ENCODE results near the gene SPAG16. TPM values are rescaled to one million over a fixed set of nuclear protein-coding genes. Genes with fewer than 3 reads are reported as not detected.

Gene SPAG16
- total and polyA plus RNA-seq, 2 donors: 32.0 to 45.0 TPM

DNA sequence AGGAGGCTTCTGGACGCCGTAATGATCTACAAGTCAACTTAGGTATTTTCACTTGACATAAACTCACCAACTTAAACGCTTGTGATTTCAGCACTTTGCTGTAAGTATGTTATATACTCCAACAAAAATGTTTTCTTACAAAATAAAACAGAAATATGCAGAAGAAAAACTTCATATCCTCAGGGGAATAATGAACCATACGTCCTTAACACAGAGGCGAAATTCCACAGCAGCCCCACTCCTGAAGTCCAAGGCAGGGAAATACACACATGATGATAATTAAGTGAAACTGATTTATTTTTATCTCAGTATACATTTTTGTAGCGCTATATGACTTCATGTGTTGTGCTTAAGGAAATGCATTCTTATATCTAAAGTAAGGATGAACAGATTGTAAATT lies 791.2 kb downstream of the SPAG16 start:
- 95% methylated on average over 6 of the region's 6 CpGs for WGBS
- H3K9me3 ChIP-seq (ENCODE audit: control insufficient read depth in 2 of 2, insufficient read depth in 1 of 2, low read length in 1 of 2): no peaks in the 10 kb centered on the region
- H3K4me1 ChIP-seq (ENCODE audit: control insufficient read depth in 2 of 2, insufficient read depth in 2 of 2, low read length in 2 of 2): no peaks in the 10 kb centered on the region
- H3K27me3 ChIP-seq (ENCODE audit: control insufficient read depth in 2 of 2, insufficient read depth in 1 of 2, low read length in 1 of 2): no peaks in the 10 kb centered on the region
- H3K27ac ChIP-seq (ENCODE audit: low read depth in 1 of 2, low read length in 1 of 2): no peak overlapping the region
- no peak for DNase-seq (ENCODE audit: low read depth in 6 of 9, low spot score in 9 of 9)
- no peaks in the 10 kb centered on the region for H3K36me3 ChIP-seq (ENCODE audit: control insufficient read depth in 2 of 2, insufficient read depth in 2 of 2, low read length in 1 of 2)
- no peak overlapping the region for H3K4me3 ChIP-seq (ENCODE audit: low read length in 2 of 2)

DNA sequence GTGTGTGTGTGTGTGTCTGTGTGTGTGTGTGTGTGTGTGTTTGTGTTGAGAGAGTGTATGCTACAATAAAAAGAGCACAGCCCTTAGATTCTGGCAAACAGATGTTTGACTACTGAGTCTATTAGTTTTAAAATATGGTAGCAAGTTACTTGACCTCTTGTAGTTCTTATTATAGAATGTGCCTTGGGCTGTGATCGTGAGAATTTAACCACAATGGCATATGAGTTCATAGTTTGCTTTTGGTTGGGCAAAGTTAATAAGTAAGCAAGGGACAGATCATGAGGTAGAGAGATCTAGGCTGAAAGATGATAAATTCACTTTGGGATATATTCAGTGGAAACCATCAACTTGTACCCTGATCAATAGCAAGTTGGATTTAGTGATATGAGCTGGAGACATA lies 792.3 kb downstream of the SPAG16 start:
- Histone ChIP-seq H3K4me1 (ENCODE audit: control insufficient read depth in 2 of 2, insufficient read depth in 2 of 2, low read length in 2 of 2) (no peaks in the 10 kb centered on the region), H3K27me3 (ENCODE audit: control insufficient read depth in 2 of 2, insufficient read depth in 1 of 2, low read length in 1 of 2) (no peaks in the 10 kb centered on the region), H3K27ac (ENCODE audit: low read depth in 1 of 2, low read length in 1 of 2) (no peak overlapping the region), H3K4me3 (ENCODE audit: low read length in 2 of 2) (no peak overlapping the region), H3K36me3 (ENCODE audit: control insufficient read depth in 2 of 2, insufficient read depth in 2 of 2, low read length in 1 of 2) (no peaks in the 10 kb centered on the region), H3K9me3 (ENCODE audit: control insufficient read depth in 2 of 2, insufficient read depth in 1 of 2, low read length in 1 of 2) (no peaks in the 10 kb centered on the region)
- DNase-seq (ENCODE audit: low read depth in 6 of 9, low spot score in 9 of 9): no peak
- WGBS: 92% methylated on average over 1 of the region's 1 CpG

DNA sequence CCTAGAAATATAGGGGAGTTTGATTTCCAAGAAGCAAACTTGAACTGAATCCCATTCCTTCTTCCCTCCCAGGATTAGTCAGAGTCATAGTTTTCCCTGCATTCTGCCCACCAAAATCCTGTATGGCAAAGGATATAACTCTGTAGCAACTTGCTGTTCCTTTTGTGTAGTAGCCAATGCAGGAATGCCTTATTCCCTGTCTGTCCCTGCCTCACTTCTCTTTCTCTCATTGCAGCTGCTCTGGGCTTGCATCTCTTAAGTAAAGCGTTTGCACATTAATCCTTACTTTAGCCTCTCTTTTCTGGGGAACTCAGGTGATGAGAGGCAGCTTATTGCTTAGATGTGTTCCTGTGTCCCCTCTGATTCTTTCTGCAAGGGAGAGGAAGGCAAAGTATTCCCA lies 793.5 kb downstream of the SPAG16 start:
- no peak overlapping the region for H3K4me3 ChIP-seq (ENCODE audit: low read length in 2 of 2)
- no peaks in the 10 kb centered on the region for H3K27me3 ChIP-seq (ENCODE audit: control insufficient read depth in 2 of 2, insufficient read depth in 1 of 2, low read length in 1 of 2)
- H3K36me3 ChIP-seq (ENCODE audit: control insufficient read depth in 2 of 2, insufficient read depth in 2 of 2, low read length in 1 of 2): no peaks in the 10 kb centered on the region
- H3K4me1 ChIP-seq (ENCODE audit: control insufficient read depth in 2 of 2, insufficient read depth in 2 of 2, low read length in 2 of 2): no peaks in the 10 kb centered on the region
- H3K27ac ChIP-seq (ENCODE audit: low read depth in 1 of 2, low read length in 1 of 2): no peak overlapping the region
- no peak for DNase-seq (ENCODE audit: low read depth in 6 of 9, low spot score in 9 of 9)
- H3K9me3 ChIP-seq (ENCODE audit: control insufficient read depth in 2 of 2, insufficient read depth in 1 of 2, low read length in 1 of 2): no peaks in the 10 kb centered on the region
- WGBS: 86% methylated on average over 1 of the region's 1 CpG

- no peaks in the 10 kb centered on the region for H3K4me1 ChIP-seq (ENCODE audit: control insufficient read depth in 2 of 2, insufficient read depth in 2 of 2, low read length in 2 of 2)
- no peaks in the 10 kb centered on the region for H3K27me3 ChIP-seq (ENCODE audit: control insufficient read depth in 2 of 2, insufficient read depth in 1 of 2, low read length in 1 of 2)
- DNase-seq (ENCODE audit: low read depth in 6 of 9, low spot score in 9 of 9): no peak
- no peaks in the 10 kb centered on the region for H3K9me3 ChIP-seq (ENCODE audit: control insufficient read depth in 2 of 2, insufficient read depth in 1 of 2, low read length in 1 of 2)
- H3K27ac ChIP-seq (ENCODE audit: low read depth in 1 of 2, low read length in 1 of 2): no peak overlapping the region
- H3K4me3 ChIP-seq (ENCODE audit: low read length in 2 of 2): no peak overlapping the region
- no peaks in the 10 kb centered on the region for H3K36me3 ChIP-seq (ENCODE audit: control insufficient read depth in 2 of 2, insufficient read depth in 2 of 2, low read length in 1 of 2)
- WGBS: 99% methylated on average over 2 of the region's 2 CpGs
These were observed 794.8 kb downstream of the SPAG16 start for GRCh38 chr2:214079032-214079431.

GRCh38 chr2:214088536-214088935 lies 804.3 kb downstream of the SPAG16 start:
- 93% methylated on average over 1 of the region's 1 CpG for WGBS
- Histone ChIP-seq H3K4me3 (ENCODE audit: low read length in 2 of 2) (no peak overlapping the region), H3K27ac (ENCODE audit: low read depth in 1 of 2, low read length in 1 of 2) (no peak overlapping the region), H3K27me3 (ENCODE audit: control insufficient read depth in 2 of 2, insufficient read depth in 1 of 2, low read length in 1 of 2) (no peaks in the 10 kb centered on the region), H3K4me1 (ENCODE audit: control insufficient read depth in 2 of 2, insufficient read depth in 2 of 2, low read length in 2 of 2) (no peaks in the 10 kb centered on the region), H3K36me3 (ENCODE audit: control insufficient read depth in 2 of 2, insufficient read depth in 2 of 2, low read length in 1 of 2) (no peaks in the 10 kb centered on the region), H3K9me3 (ENCODE audit: control insufficient read depth in 2 of 2, insufficient read depth in 1 of 2, low read length in 1 of 2) (no peaks in the 10 kb centered on the region)
- no peak for DNase-seq (ENCODE audit: low read depth in 6 of 9, low spot score in 9 of 9)

DNA sequence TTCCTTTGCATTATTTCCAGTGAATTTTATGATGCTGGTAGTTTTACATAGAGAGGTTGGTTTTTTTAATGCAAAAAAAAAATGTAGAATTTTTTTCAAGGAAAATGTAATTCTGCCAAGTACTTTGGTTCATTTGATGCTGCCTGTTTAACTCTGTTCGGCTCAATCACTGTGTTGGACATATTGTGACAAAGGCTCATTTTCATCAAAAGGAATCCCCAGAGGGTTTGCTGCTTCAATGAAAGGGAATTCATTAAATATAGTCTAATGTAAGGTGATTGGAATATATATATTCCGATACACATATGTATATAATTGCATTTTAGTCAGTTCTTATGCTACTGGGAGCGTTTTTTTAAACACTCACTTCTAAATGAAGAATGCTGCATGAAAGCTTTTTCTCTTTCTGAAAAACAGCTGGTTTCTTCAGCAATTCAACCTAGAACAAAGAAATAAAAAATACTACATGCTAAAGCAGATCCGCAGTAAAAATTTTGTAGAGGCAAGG lies 812.0 kb downstream of the SPAG16 start:
- Histone ChIP-seq H3K27me3 (ENCODE audit: control insufficient read depth in 2 of 2, insufficient read depth in 1 of 2, low read length in 1 of 2) (no peaks in the 10 kb centered on the region), H3K4me3 (ENCODE audit: low read length in 2 of 2) (no peak overlapping the region), H3K4me1 (ENCODE audit: control insufficient read depth in 2 of 2, insufficient read depth in 2 of 2, low read length in 2 of 2) (no peaks in the 10 kb centered on the region), H3K36me3 (ENCODE audit: control insufficient read depth in 2 of 2, insufficient read depth in 2 of 2, low read length in 1 of 2) (no peaks in the 10 kb centered on the region), H3K27ac (ENCODE audit: low read depth in 1 of 2, low read length in 1 of 2) (no peak overlapping the region), H3K9me3 (ENCODE audit: control insufficient read depth in 2 of 2, insufficient read depth in 1 of 2, low read length in 1 of 2) (no peaks in the 10 kb centered on the region)
- no peak for DNase-seq (ENCODE audit: low read depth in 6 of 9, low spot score in 9 of 9)
- 95% methylated on average over 4 of the region's 4 CpGs for WGBS

DNA sequence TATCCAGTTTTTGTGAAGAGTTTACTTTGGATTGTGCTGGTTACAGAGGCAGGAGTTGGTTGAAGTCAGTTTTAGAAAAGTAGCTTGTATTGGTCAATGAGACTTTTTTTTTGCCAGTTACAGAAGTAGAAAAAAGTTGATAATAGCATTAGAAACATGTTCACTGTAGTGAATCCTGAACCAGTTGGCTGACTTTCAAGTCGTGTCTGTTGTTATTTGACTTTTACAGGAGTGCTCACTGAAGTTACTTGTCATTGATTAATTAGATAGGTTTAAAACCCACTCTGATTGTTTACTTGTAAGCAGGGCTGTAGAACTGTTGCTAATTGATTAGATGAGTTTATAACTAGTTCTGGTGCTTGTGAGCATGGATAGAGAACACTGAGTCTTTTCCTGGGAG lies 814.5 kb downstream of the SPAG16 start:
- Histone ChIP-seq H3K9me3 (ENCODE audit: control insufficient read depth in 2 of 2, insufficient read depth in 1 of 2, low read length in 1 of 2) (no peaks in the 10 kb centered on the region), H3K27me3 (ENCODE audit: control insufficient read depth in 2 of 2, insufficient read depth in 1 of 2, low read length in 1 of 2) (no peaks in the 10 kb centered on the region), H3K27ac (ENCODE audit: low read depth in 1 of 2, low read length in 1 of 2) (no peak overlapping the region), H3K4me3 (ENCODE audit: low read length in 2 of 2) (no peak overlapping the region), H3K36me3 (ENCODE audit: control insufficient read depth in 2 of 2, insufficient read depth in 2 of 2, low read length in 1 of 2) (no peaks in the 10 kb centered on the region), H3K4me1 (ENCODE audit: control insufficient read depth in 2 of 2, insufficient read depth in 2 of 2, low read length in 2 of 2) (peaks cover 3 to 6% of the 10 kb centered on the region in 2 donors)
- DNase-seq (ENCODE audit: low read depth in 6 of 9, low spot score in 9 of 9): no peak
- WGBS: 83% methylated on average over 1 of the region's 1 CpG

DNA sequence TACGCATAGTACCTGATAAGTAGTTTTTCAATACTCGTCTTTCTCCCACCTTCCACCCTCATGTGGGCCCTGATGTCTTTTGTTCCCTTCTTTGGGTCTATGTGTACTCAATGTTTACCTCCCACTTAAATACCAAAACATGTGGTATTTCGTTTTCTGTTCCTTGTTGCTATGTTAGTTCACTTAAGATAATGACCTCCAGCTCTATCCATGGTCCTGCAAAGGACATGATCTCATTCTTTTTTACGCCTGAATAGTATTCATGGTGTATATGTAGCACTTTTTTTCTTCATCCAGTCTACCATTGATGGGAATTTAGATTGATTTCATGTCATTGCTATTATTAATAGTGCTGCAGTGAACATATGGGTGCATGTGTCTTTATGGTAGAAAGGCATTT lies 816.2 kb downstream of the SPAG16 start:
- no peak overlapping the region for H3K4me3 ChIP-seq (ENCODE audit: low read length in 2 of 2)
- H3K4me1 ChIP-seq (ENCODE audit: control insufficient read depth in 2 of 2, insufficient read depth in 2 of 2, low read length in 2 of 2): peaks cover 6 to 7% of the 10 kb centered on the region in 2 donors
- 95% methylated on average over 4 of the region's 4 CpGs for WGBS
- H3K27me3 ChIP-seq (ENCODE audit: control insufficient read depth in 2 of 2, insufficient read depth in 1 of 2, low read length in 1 of 2): no peaks in the 10 kb centered on the region
- H3K36me3 ChIP-seq (ENCODE audit: control insufficient read depth in 2 of 2, insufficient read depth in 2 of 2, low read length in 1 of 2): no peaks in the 10 kb centered on the region
- no peak overlapping the region for H3K27ac ChIP-seq (ENCODE audit: low read depth in 1 of 2, low read length in 1 of 2)
- DNase-seq (ENCODE audit: low read depth in 6 of 9, low spot score in 9 of 9): no peak
- H3K9me3 ChIP-seq (ENCODE audit: control insufficient read depth in 2 of 2, insufficient read depth in 1 of 2, low read length in 1 of 2): no peaks in the 10 kb centered on the region

DNA sequence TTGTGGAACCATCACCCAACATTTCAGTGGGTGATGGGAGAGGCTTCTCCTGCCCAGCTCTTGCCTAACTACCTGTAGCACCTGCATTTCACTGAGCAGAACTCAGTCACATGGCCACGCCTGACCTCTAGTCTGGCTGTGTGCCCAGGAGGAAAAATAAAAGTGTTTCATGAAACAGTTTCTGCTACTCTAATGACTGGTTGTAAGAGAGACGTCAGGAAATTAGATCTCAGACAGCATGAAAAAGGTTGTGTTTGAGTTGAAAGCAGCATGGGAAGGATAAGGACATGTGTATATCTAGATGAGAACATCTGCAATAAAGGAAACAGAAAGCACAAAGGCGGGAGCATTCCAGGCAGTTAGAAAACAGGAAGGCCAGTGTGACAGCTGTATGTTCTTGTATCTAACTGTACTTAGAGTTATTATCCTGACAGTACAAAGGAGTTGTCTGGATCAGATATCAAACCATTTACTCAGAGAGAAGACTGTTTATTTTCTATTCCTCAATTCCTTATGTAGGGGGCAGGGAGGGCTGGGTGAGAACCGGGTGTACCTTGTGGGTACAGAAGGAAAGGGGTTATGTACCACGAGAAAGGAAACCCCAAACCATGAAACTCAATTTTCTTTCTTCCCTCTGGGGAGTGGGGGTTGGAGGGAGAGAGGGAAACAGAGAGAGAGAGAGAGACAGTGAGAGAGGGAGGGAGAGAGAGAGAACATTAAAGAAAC lies 819.2 kb downstream of the SPAG16 start:
- no peak overlapping the region for H3K4me3 ChIP-seq (ENCODE audit: low read length in 2 of 2)
- H3K9me3 ChIP-seq (ENCODE audit: control insufficient read depth in 2 of 2, insufficient read depth in 1 of 2, low read length in 1 of 2): no peaks in the 10 kb centered on the region
- H3K27ac ChIP-seq (ENCODE audit: low read depth in 1 of 2, low read length in 1 of 2): no peak overlapping the region
- H3K27me3 ChIP-seq (ENCODE audit: control insufficient read depth in 2 of 2, insufficient read depth in 1 of 2, low read length in 1 of 2): no peaks in the 10 kb centered on the region
- H3K36me3 ChIP-seq (ENCODE audit: control insufficient read depth in 2 of 2, insufficient read depth in 2 of 2, low read length in 1 of 2): no peaks in the 10 kb centered on the region
- DNase-seq (ENCODE audit: low read depth in 6 of 9, low spot score in 9 of 9): peak in 6 of 9 donors; percentile 0 to 31 (median 4)
- 3% methylated on average over 5 of the region's 5 CpGs for WGBS
- peaks cover 6 to 7% of the 10 kb centered on the region in 2 donors for H3K4me1 ChIP-seq (ENCODE audit: control insufficient read depth in 2 of 2, insufficient read depth in 2 of 2, low read length in 2 of 2)

Data from thymus (tissue), 11 donors.